HG02938 (cell line): ENCODE measurements around the gene DCLK1.
"Not testable (repeated sequence)": the region's sequence is repeated elsewhere in the genome, so short reads cannot be mapped to it uniquely, and the experiment has no call there.

Experiments
- ATAC-seq: cut with Tn5 transposase; IDR thresholded peaks from one replicate; pipeline ENCODE4 v1.9.1; 2021; ENCODE audit warnings: mild to moderate bottlenecking, moderate library complexity; ENCODE audit not compliant: unreplicated experiment

The DCLK1 gene

DNA sequence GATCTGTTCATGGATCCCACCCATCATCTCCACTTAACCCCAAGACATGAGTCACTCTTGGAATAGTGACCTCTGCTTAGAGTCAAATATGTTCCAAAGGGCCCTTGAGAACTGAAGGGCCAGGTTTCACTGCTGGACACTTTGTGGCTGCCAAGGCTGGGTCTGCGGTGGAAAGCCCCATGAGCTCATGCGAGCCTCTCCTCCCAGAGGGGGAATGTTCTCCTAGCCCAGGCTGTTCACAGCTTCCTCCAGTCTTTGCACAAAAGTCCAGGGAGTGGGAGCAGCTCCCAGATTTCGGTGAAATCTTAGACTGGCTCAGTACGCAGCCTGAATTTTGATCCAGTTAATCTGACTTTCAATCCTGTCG, 732 bp upstream of the DCLK1 start:
- ATAC-seq = no peak

GRCh38 chr13:36130552-36131221, 495 bp downstream of the DCLK1 start:
- ATAC-seq = no peak

DNA sequence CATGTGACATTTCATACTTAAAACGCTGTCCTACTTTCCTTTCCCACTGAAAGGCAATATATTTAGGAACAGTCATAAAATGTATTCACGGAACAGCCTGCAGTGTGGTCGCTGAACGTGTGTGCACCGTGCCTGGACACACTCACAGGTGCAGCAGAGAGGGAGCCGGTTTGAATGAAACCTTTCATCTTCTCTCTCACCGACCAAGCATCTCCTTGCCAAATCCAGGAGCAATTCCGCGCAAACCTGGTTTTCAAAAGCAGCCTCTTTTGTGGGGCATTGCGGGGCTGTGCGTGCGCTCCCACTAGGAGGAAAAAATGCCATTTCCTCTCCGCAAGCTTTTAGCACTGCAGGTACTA, 1.0 kb downstream of the DCLK1 start:
- ATAC-seq = no peak

DNA sequence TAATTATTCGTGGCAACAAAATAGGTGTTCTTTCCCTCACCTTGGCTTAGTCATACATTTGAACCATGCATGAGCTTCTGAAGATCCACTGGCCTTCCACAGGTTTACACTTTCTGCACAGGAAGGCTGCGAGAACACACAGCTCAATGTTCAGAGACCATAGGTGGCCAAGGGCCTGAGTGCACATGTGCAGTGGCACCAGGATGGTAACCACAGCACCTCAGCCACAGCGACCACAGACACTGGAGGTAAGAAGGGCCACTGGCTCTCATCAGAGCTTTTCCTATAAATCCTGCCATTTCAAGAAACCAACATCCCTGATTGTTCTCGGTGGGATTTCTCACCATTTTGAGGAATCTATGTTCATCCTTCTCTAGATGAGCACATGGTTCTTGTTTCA, 1.6 kb downstream of the DCLK1 start:
- ATAC-seq = no peak

GRCh38 chr13:36126491-36126890, 4.7 kb downstream of the DCLK1 start:
- ATAC-seq = no peak

- ATAC-seq = no peak
These were observed 5.3 kb downstream of the DCLK1 start for GRCh38 chr13:36125841-36126240.

- ATAC-seq = no peak
These were observed 6.9 kb downstream of the DCLK1 start for GRCh38 chr13:36124236-36124822.

GRCh38 chr13:36115306-36115705, 15.9 kb downstream of the DCLK1 start:
- ATAC-seq = no peak

- ATAC-seq = no peak
These were observed 16.9 kb downstream of the DCLK1 start for GRCh38 chr13:36114233-36114632.

- no peak for ATAC-seq
These were observed 22.2 kb downstream of the DCLK1 start for GRCh38 chr13:36108954-36109353.

DNA sequence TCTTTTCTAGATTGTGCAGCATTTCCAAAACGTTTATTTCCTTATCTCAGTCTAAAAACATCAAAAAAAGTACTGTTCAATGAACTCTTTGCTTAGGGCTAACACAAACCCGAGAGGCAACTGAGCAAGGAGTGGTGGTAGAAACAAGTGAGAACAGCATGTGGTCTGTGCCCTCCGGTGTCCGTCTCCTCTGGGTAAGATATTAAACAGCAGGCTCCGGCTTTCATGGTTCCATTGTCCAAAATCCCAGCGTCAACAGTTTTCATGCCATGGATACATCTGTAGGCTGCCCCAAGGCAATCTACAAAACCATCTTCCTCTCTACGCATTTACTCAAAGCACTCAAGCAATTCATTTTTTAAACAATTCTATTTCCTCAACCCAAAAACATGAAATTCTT, 22.8 kb downstream of the DCLK1 start:
- ATAC-seq = no peak

DNA sequence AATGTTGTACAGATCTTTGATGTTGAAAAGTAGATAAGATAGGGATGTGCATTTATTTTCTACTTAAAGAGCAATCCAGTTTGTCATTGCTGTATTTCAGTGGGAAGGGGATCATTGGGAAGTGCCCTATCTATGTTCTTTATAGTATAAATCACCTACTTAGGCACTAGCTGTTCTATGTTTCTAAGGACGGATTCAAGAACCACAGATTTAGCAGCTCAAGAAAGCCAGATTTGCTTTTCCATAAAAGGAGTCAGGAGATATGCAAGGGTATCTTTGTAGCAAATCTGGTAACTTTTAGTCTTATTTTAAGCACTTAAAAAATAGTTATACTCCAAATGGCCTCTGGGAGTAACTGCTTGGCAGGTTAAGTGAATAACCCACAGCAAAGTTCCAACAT, 23.7 kb downstream of the DCLK1 start:
- no peak for ATAC-seq

GRCh38 chr13:36105726-36106125, 25.5 kb downstream of the DCLK1 start:
- ATAC-seq = no peak

DNA sequence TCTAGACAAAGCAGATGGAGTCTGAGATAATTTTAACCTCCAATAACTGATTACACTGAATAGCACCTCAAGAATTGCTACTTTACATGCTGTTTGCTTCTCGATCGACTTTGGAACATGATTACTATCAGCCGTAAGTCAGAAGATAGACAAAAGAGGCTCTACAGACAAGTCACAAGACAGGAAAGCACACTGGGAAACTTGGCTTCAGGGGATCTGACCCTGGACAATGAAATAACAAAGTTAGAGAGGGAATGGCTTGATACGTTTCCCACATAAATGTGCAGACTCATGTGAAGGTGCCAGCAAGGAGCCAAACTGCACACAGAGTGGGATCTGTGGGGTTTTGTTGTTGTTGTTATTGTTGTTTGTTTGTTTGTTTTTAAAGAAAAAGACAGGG, 28.5 kb downstream of the DCLK1 start:
- no peak for ATAC-seq

DNA sequence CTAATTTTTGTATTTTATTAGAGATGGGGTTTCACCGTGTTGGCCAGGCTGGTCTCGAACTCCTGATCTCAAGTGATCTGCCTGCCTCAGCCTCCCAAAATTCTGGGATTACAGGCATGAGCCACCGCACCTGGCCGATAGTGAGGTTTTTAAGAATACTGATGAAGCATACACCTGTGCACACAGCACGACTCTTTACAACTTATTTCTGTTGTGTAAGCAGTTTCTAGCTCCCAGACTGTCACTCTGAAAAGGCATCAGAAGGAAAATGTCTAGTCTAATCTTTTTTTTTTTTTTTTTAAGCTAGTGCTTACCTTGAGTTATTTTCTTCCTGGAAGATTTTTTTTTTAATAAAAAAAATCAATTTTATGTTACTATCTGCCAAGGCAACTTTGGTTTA, 29.3 kb downstream of the DCLK1 start:
- not testable (repeated sequence) for ATAC-seq

- ATAC-seq = no peak
These were observed 30.0 kb downstream of the DCLK1 start for GRCh38 chr13:36101157-36101556.

- ATAC-seq = no peak
These were observed 33.1 kb downstream of the DCLK1 start for GRCh38 chr13:36098080-36098479.

DNA sequence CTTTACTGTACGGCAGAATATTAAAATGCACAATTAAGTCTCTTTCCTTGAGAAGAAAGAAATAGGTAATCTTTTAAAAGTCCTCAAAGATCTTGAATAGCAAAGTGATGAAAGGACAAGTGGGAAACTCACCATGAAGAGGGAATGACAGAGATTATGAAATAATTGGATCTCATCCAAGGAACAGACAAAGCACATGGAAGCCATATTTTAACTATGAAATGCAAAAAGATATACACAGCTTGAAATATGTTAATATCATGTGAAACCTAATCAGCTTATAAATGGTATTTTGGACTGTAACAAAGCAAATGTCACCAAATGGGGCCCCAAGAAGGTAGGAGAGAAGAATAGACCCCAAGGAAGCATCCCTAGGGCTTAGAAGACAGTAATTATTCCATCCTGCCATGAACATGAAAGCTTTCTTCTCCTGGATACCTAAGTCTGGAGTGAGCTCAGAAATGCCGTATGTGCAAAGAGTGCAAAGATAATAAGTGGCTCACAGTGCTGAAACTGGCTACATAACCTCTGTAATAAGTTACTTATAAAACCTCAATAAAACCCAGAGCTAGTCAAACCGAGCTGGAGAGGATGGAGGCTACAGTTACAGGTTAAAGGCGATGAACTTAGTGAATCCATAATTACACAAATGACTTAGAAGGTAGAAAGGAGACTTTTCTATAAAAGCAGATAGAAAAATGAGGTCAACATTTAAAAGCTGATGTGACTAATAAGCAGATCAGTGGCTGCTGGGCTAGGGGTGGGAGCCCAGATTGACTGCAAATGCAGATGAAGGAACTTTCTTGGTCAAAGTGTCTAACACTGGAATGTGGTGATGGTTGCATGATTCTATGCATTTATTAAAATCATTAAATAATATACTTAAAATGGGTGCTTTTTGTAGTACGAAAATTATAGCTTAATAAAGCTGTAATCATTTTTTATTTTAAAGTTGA, 34.4 kb downstream of the DCLK1 start:
- ATAC-seq = no peak

DNA sequence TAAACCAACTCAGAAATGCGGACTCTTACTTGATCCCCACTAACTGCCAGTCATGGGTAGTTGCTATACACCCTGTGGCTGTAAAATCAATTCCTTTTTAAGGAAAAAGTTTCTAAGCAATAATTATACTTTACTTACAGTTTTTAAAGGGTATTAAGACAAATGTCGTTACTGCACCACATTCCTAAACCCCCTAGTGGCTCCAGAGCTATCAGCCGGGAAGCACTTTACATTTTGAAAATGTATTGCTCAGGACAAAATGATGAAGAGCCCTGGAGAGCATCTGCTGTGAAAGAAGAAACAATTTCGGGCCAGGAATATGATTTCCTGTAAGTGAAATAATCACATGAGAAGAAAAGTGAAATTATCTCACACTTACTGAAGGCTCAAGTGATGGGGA, 36.7 kb downstream of the DCLK1 start:
- ATAC-seq = no peak

- no peak for ATAC-seq
These were observed 40.6 kb downstream of the DCLK1 start for GRCh38 chr13:36090592-36090991.

GRCh38 chr13:36089130-36089647, 42.0 kb downstream of the DCLK1 start:
- ATAC-seq = no peak

GRCh38 chr13:36088463-36088862, 42.7 kb downstream of the DCLK1 start:
- no peak for ATAC-seq
